GM12892 (cell line): Measurements from ENCODE around the gene RMND5A.

ENCODE experiments used
- POLR2A ChIP-seq: IDR thresholded peaks from 2 replicates; pipeline ENCODE4 v1.6.1; 2011; ENCODE audit warnings: low read depth, low read length, control low read depth
- POLR2AphosphoS5 ChIP-seq: IDR thresholded peaks from 2 replicates; pipeline ENCODE4 v1.6.1; 2011; ENCODE audit warnings: low read depth, low read length, control low read depth
- TAF1 ChIP-seq: IDR thresholded peaks from 2 replicates; pipeline ENCODE4 v1.6.1; 2011; ENCODE audit warnings: low read depth, mild to moderate bottlenecking, control low read depth, low read length, borderline replicate concordance

DNA sequence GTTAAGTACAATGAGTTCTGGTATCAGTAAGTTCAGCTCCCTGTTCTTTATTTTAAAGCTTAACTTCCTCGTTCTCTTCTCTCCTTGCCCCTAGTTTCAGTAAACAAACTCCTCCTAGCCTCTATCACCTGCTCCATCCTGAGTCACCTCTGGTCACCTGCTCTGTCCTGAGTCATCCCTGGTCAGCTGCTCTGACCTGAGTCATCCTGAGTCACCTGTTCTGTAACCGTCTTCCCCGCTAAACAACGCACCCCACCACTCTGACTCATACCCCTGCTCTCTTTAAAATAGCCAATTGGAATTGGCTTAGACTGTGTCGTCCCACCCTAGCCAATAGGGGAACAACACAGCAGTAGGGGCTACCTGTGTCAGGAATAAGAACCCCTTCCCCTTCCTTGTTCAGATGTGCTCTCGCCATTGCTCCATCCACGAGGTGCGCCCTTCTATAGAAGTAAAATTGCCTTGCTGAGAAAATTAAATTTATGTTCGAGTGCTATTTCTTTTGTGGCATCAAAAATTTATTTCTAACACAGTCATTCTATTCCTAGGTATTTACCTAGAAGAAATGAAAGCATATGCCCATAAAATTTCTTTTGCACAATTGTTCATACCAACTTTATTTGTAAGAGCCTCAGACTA is 24.9 kb upstream of the RMND5A start:
- TF ChIP-seq POLR2A: no peak
- no peak for TF ChIP-seq POLR2AphosphoS5
- no peak for TF ChIP-seq TAF1
